ENCODE results near the gene ACVR2A. TPM values are rescaled to one million over a fixed set of nuclear protein-coding genes. Genes with fewer than 3 reads are reported as not detected.

Gene ACVR2A
- total RNA-seq, 1 experiment from 2014 or later = 13.4 TPM

DNA sequence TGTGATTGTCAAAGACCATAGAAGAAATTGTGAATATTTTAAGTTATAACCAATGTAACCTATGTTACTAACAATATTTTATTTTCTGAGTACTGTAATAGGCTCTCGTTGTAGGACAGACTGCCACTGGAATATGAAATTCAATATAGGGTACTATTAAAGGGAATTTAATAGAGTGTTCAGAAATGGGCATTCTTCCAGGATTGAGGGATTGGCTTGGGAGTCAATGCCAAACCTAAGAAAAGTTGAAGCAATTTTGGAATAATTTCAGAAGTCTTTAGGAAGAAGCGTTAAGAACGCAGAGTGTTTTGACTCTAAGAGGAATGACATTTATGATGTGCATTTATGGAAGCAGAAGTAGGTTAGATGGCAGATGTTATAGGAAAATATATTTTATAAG is 79.0 kb downstream of the ACVR2A start:
- no peaks in the 10 kb centered on the region for H3K79me2 ChIP-seq (ENCODE audit: insufficient read depth, low read length)
- H3K9me3 ChIP-seq (ENCODE audit: control insufficient read depth, low read depth, low read length) = no peaks in the 10 kb centered on the region
- no peak overlapping the region for H2BK5ac ChIP-seq (ENCODE audit: insufficient read length, low read length)
- H3K4ac ChIP-seq (ENCODE audit: low read depth, low read length) = no peak overlapping the region
- no peak for DNase-seq
- no peak overlapping the region for H2AK5ac ChIP-seq (ENCODE audit: insufficient read length, low read length)
- no peaks in the 10 kb centered on the region for H3K4me1 Mint-ChIP-seq
- no peaks in the 10 kb centered on the region for H3K79me1 ChIP-seq (ENCODE audit: insufficient read depth, low read depth, low read length, poor library complexity, severe bottlenecking)
- no peak overlapping the region for H3K27ac ChIP-seq (ENCODE audit: insufficient read length, low read depth, low read length)
- no peaks in the 10 kb centered on the region for H3K23me2 ChIP-seq (ENCODE audit: insufficient read length, low read depth, low read length, poor library complexity, severe bottlenecking)
- H2BK120ac ChIP-seq (ENCODE audit: low read depth, low read length, poor library complexity, severe bottlenecking) = no peak overlapping the region
- H2BK12ac ChIP-seq (ENCODE audit: insufficient read length, low read depth, low read length) = no peak overlapping the region
- WGBS (ENCODE audit: extremely low coverage, insufficient read length, low lambda C conversion rate) = no CpG with 5 or more reads among the region's 3 CpGs
- peaks cover 2 to 17% (median 15%) of the 10 kb centered on the region in 3 experiments; a peak in 6 of 7 replicates for H3K36me3 Mint-ChIP-seq (ENCODE audit: insufficient read depth in 1 of 3, low read depth in 3 of 3)
- no peak overlapping the region for H2BK20ac ChIP-seq (ENCODE audit: low read depth, low read length, poor library complexity, severe bottlenecking)
- H3K56ac ChIP-seq (ENCODE audit: insufficient read length, low read depth, low read length) = no peak overlapping the region
- no peaks in the 10 kb centered on the region for H3K4me1 ChIP-seq (ENCODE audit: insufficient read depth, low read length)
- H4K91ac ChIP-seq (ENCODE audit: insufficient read length, low read depth, low read length) = no peak overlapping the region
- no peak overlapping the region for H3K27ac Mint-ChIP-seq
- H3K23ac ChIP-seq (ENCODE audit: insufficient read length, low read depth, low read length) = no peak overlapping the region
- no peaks in the 10 kb centered on the region for H4K20me1 ChIP-seq (ENCODE audit: control insufficient read depth, insufficient read depth, insufficient read length)
- H3K27me3 Mint-ChIP-seq (ENCODE audit: low read depth) = no peaks in the 10 kb centered on the region
- no peaks in the 10 kb centered on the region for H3K27me3 ChIP-seq (ENCODE audit: insufficient read depth, low read length)
- H3K9me3 Mint-ChIP-seq = no peaks in the 10 kb centered on the region; a peak in 1 of 5 replicates
- no peak overlapping the region for H2AFZ ChIP-seq (ENCODE audit: low read length)
- no peak overlapping the region for H3K9ac ChIP-seq (ENCODE audit: extremely low read depth, insufficient read length, low read length)
- no peak overlapping the region for H3T11ph ChIP-seq (ENCODE audit: low read length)
- no peak overlapping the region for H4K5ac ChIP-seq (ENCODE audit: insufficient read length, low read depth, low read length)
- H3K18ac ChIP-seq (ENCODE audit: insufficient read length, low read depth, low read length) = no peak overlapping the region
- no peak overlapping the region for H2BK15ac ChIP-seq (ENCODE audit: low read depth, low read length)
- no peak overlapping the region for H3K14ac ChIP-seq (ENCODE audit: insufficient read depth, low read length)
- H4K8ac ChIP-seq (replicated peaks; ENCODE audit: insufficient read length, low read depth, low read length) = no peak overlapping the region
- no peak overlapping the region for H3K4me3 Mint-ChIP-seq
- TF ChIP-seq, protein P1, sequence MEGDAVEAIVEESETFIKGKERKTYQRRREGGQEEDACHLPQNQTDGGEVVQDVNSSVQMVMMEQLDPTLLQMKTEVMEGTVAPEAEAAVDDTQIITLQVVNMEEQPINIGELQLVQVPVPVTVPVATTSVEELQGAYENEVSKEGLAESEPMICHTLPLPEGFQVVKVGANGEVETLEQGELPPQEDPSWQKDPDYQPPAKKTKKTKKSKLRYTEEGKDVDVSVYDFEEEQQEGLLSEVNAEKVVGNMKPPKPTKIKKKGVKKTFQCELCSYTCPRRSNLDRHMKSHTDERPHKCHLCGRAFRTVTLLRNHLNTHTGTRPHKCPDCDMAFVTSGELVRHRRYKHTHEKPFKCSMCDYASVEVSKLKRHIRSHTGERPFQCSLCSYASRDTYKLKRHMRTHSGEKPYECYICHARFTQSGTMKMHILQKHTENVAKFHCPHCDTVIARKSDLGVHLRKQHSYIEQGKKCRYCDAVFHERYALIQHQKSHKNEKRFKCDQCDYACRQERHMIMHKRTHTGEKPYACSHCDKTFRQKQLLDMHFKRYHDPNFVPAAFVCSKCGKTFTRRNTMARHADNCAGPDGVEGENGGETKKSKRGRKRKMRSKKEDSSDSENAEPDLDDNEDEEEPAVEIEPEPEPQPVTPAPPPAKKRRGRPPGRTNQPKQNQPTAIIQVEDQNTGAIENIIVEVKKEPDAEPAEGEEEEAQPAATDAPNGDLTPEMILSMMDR (conservative IDR thresholded peaks at IDR 0.05) = no peak
- H3K4me2 ChIP-seq (ENCODE audit: insufficient read depth, insufficient read length, low read length) = no peak overlapping the region

All from H9 (cell line).